Measurements from ENCODE around the gene NOS1AP. TPM values are rescaled to one million over a fixed set of nuclear protein-coding genes. Genes with fewer than 3 reads are reported as not detected.

Gene NOS1AP
- total and polyA plus RNA-seq, 2 experiments from 2014 or later = 5.8 to 6.6 TPM

DNA sequence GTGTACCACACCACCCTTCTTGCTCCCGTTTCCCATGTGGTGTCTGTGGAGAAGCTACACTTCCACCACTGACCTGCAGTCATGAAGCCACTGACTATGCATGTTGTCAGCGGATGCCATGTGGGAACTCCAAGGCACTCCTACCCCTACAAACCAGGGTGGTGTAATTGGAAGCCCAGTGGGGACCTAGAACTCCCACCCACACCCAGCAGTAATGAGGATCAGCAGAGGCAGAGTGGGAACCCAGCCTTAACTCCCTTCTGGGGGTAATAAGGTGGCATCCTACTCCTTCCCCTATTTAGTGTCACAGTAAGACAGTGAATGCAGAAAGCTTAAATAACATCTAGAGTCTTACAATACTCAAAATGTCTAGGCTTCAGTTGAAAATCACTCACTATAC lies 228.8 kb downstream of the NOS1AP start (continued):
- TF ChIP-seq, protein P1, sequence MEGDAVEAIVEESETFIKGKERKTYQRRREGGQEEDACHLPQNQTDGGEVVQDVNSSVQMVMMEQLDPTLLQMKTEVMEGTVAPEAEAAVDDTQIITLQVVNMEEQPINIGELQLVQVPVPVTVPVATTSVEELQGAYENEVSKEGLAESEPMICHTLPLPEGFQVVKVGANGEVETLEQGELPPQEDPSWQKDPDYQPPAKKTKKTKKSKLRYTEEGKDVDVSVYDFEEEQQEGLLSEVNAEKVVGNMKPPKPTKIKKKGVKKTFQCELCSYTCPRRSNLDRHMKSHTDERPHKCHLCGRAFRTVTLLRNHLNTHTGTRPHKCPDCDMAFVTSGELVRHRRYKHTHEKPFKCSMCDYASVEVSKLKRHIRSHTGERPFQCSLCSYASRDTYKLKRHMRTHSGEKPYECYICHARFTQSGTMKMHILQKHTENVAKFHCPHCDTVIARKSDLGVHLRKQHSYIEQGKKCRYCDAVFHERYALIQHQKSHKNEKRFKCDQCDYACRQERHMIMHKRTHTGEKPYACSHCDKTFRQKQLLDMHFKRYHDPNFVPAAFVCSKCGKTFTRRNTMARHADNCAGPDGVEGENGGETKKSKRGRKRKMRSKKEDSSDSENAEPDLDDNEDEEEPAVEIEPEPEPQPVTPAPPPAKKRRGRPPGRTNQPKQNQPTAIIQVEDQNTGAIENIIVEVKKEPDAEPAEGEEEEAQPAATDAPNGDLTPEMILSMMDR (conservative IDR thresholded peaks at IDR 0.05; ENCODE audit: low read depth in 2 of 2) = no peak
- no peak for TF ChIP-seq ZNF331 (CRISPR knock-in tag; IDR thresholded peaks at IDR 0.05; ENCODE audit: low read depth)
- no peak for TF ChIP-seq ZNF114 (CRISPR knock-in tag; IDR thresholded peaks at IDR 0.05)
- no peak for TF ChIP-seq EZH2phosphoT487 (IDR thresholded peaks at IDR 0.05; ENCODE audit: unreplicated experiment)
- no peak for TF ChIP-seq STAT1 (IDR thresholded peaks at IDR 0.05; ENCODE audit: unreplicated experiment)
- no peak for TF ChIP-seq EZH2 (IDR thresholded peaks at IDR 0.05; ENCODE audit: low read depth, unreplicated experiment)
- TF ChIP-seq NANOG (IDR thresholded peaks at IDR 0.05; ENCODE audit: borderline replicate concordance) = no peak
- TF ChIP-seq, protein P2, sequence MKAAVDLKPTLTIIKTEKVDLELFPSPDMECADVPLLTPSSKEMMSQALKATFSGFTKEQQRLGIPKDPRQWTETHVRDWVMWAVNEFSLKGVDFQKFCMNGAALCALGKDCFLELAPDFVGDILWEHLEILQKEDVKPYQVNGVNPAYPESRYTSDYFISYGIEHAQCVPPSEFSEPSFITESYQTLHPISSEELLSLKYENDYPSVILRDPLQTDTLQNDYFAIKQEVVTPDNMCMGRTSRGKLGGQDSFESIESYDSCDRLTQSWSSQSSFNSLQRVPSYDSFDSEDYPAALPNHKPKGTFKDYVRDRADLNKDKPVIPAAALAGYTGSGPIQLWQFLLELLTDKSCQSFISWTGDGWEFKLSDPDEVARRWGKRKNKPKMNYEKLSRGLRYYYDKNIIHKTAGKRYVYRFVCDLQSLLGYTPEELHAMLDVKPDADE (IDR thresholded peaks at IDR 0.05) = no peak

DNA sequence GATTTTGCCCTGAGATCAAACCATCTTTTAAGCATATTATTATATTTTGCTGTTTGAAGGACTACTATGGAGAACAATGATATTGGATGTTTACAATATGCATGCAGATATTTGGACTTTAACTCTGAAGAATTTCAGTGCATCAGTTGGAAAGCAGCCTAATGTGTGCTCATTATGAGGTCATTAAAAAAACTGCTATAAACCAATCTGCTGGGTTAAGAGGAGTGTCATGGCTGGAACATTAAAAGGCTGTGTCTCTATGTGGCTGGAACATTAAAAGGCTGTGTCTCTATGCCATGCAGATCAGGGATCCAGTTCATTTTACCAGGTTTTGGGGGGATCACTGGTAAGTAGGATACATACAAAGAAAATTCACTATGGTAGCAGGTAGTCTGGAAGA lies 229.5 kb downstream of the NOS1AP start:
- Histone ChIP-seq H3K27ac (ENCODE audit: low read depth) (no peak overlapping the region), H3K4me3 (no peak overlapping the region), H3F3A (replicated peaks; ENCODE audit: low read depth) (no peaks in the 10 kb centered on the region), H4K20me1 (replicated peaks; ENCODE audit: insufficient read depth) (no peaks in the 10 kb centered on the region), H3K9me2 (ENCODE audit: insufficient read depth) (no peaks in the 10 kb centered on the region), H3K27me3 (ENCODE audit: insufficient read depth) (no peaks in the 10 kb centered on the region), H3K79me2 (replicated peaks; ENCODE audit: insufficient read depth) (no peaks in the 10 kb centered on the region), H2AFZ (no peak overlapping the region), H3K36me3 (ENCODE audit: insufficient read depth) (no peaks in the 10 kb centered on the region), H3K4me1 (ENCODE audit: insufficient read depth) (peaks cover 11% of the 10 kb centered on the region; the same call in 1 of the 2 replicates), H3K4me2 (no peak overlapping the region)
- no peak for ATAC-seq
- Mint-ChIP-seq H3K9me3 (no peaks in the 10 kb centered on the region), H3K27me3 (ENCODE audit: insufficient read depth, low read depth, poor library complexity) (no peaks in the 10 kb centered on the region), H3K27ac (no peak overlapping the region), H3K4me1 (peaks cover 29% of the 10 kb centered on the region), H3K36me3 (ENCODE audit: low read depth) (peaks cover 5% of the 10 kb centered on the region; the same call in 2 of the 3 replicates), H3K4me3 (no peak overlapping the region)
- no peak for DNase-seq (ENCODE audit: low spot score)
- TF ChIP-seq CREB1 (CRISPR knock-in tag; IDR thresholded peaks at IDR 0.05; ENCODE audit: low read depth) (no peak), EZH2 (IDR thresholded peaks at IDR 0.05; ENCODE audit: low read depth, unreplicated experiment) (no peak), POLR2AphosphoS5 (IDR thresholded peaks at IDR 0.05; ENCODE audit: low read depth) (no peak), ZNF114 (CRISPR knock-in tag; IDR thresholded peaks at IDR 0.05) (no peak), JUNB (IDR thresholded peaks at IDR 0.05; ENCODE audit: unreplicated experiment) (no peak), EZH2phosphoT487 (IDR thresholded peaks at IDR 0.05; ENCODE audit: unreplicated experiment) (no peak), NANOG (IDR thresholded peaks at IDR 0.05; ENCODE audit: borderline replicate concordance) (no peak), ZNF331 (CRISPR knock-in tag; IDR thresholded peaks at IDR 0.05; ENCODE audit: low read depth) (no peak), STAT1 (IDR thresholded peaks at IDR 0.05; ENCODE audit: unreplicated experiment) (no peak)
- TF ChIP-seq, protein P2 (IDR thresholded peaks at IDR 0.05) = no peak
- TF ChIP-seq, protein P3, sequence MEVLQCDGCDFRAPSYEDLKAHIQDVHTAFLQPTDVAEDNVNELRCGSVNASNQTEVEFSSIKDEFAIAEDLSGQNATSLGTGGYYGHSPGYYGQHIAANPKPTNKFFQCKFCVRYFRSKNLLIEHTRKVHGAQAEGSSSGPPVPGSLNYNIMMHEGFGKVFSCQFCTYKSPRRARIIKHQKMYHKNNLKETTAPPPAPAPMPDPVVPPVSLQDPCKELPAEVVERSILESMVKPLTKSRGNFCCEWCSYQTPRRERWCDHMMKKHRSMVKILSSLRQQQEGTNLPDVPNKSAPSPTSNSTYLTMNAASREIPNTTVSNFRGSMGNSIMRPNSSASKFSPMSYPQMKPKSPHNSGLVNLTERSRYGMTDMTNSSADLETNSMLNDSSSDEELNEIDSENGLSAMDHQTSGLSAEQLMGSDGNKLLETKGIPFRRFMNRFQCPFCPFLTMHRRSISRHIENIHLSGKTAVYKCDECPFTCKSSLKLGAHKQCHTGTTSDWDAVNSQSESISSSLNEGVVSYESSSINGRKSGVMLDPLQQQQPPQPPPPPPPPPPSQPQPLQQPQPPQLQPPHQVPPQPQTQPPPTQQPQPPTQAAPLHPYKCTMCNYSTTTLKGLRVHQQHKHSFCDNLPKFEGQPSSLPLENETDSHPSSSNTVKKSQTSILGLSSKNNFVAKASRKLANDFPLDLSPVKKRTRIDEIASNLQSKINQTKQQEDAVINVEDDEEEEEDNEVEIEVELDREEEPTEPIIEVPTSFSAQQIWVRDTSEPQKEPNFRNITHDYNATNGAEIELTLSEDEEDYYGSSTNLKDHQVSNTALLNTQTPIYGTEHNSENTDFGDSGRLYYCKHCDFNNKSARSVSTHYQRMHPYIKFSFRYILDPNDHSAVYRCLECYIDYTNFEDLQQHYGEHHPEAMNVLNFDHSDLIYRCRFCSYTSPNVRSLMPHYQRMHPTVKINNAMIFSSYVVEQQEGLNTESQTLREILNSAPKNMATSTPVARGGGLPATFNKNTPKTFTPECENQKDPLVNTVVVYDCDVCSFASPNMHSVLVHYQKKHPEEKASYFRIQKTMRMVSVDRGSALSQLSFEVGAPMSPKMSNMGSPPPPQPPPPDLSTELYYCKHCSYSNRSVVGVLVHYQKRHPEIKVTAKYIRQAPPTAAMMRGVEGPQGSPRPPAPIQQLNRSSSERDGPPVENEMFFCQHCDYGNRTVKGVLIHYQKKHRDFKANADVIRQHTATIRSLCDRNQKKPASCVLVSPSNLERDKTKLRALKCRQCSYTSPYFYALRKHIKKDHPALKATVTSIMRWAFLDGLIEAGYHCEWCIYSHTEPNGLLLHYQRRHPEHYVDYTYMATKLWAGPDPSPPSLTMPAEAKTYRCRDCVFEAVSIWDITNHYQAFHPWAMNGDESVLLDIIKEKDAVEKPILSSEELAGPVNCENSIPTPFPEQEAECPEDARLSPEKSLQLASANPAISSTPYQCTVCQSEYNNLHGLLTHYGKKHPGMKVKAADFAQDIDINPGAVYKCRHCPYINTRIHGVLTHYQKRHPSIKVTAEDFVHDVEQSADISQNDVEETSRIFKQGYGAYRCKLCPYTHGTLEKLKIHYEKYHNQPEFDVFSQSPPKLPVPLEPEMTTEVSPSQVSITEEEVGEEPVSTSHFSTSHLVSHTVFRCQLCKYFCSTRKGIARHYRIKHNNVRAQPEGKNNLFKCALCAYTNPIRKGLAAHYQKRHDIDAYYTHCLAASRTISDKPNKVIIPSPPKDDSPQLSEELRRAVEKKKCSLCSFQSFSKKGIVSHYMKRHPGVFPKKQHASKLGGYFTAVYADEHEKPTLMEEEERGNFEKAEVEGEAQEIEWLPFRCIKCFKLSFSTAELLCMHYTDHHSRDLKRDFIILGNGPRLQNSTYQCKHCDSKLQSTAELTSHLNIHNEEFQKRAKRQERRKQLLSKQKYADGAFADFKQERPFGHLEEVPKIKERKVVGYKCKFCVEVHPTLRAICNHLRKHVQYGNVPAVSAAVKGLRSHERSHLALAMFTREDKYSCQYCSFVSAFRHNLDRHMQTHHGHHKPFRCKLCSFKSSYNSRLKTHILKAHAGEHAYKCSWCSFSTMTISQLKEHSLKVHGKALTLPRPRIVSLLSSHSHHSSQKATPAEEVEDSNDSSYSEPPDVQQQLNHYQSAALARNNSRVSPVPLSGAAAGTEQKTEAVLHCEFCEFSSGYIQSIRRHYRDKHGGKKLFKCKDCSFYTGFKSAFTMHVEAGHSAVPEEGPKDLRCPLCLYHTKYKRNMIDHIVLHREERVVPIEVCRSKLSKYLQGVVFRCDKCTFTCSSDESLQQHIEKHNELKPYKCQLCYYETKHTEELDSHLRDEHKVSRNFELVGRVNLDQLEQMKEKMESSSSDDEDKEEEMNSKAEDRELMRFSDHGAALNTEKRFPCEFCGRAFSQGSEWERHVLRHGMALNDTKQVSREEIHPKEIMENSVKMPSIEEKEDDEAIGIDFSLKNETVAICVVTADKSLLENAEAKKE (CRISPR knock-in tag; IDR thresholded peaks at IDR 0.05) = no peak
- TF ChIP-seq, protein P1 (conservative IDR thresholded peaks at IDR 0.05; ENCODE audit: low read depth in 2 of 2) = no peak
